Activated CD4-positive, CD25-positive, alpha-beta regulatory T cell treated with anti-CD3 and anti-CD28 coated beads, Interleukin-2, amount 50 U/mL, for 72 hours (primary cell): ENCODE measurements around the gene RAB34.

Experiments
- DNase-seq: peaks from one replicate; pipeline ENCODE4 v3.0.0; 2021

Gene RAB34

DNA sequence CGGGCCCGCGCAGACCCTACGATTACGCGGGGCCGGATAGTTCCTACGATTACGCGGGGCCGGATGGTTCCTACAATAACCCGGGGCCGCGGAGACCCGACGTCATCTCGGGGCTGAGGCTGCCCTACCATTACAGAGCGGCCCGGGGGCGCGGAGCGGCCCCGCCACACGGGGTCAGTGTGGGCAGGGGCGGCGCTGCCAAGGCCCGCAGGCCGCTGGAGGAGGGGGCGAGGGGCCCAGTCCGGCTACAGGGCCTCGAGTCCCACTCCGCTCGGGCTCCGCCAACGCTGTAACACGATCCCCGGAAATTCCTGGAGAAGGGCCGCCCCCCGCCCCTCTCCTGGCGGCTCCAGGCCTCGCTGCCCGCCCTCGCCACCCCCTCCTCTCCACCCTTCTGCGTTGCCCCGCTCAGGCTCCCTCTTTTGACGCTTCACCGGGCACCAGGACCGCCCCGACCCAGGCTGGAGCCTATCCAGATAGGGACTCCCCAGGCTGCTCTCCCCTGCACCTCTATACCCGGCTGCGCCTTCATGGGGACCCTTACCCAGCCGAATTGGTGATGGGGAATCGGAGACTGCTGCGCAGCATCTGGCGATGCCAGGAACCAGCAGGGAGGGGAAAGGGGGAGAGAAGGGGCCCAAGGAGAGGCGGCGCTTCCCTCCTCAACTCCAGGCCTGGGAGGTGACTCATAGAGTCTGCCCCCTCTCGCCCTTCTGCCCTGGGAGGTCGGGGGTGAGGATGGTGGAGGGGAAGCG is at the start of gene RAB34:
RAB34 (minus strand) TSS at position 291 of the 755 bp plus-strand sequence. CDS start 602 bp downstream, outside the sequence.
- DNase-seq: no peak

GRCh38 chr17:28765038-28765437 is 47.4 kb upstream of the RAB34 start:
- no peak for DNase-seq

DNA sequence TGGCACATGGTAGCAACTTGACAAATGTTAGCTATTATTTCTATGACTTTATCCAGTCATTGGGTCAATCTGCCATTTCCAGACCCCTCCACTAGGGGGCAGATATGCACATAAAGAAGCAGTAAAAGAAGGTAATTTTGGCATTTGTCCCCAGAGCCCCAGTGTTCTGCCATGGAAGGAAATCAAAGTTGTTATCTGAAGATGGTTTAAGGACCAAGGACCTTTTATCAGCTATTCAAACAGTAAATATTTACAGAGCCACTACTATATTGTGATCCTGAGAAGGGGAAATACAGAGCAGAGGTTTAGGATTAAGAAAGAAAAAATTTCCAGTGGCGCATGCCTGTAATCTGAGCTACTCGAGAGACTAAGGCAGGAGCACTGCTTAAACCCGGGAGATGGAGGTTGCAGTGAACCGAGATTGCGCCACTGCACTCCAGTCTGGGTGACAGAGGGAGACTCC is 46.2 kb upstream of the RAB34 start:
- DNase-seq: peak; percentile 69

DNA sequence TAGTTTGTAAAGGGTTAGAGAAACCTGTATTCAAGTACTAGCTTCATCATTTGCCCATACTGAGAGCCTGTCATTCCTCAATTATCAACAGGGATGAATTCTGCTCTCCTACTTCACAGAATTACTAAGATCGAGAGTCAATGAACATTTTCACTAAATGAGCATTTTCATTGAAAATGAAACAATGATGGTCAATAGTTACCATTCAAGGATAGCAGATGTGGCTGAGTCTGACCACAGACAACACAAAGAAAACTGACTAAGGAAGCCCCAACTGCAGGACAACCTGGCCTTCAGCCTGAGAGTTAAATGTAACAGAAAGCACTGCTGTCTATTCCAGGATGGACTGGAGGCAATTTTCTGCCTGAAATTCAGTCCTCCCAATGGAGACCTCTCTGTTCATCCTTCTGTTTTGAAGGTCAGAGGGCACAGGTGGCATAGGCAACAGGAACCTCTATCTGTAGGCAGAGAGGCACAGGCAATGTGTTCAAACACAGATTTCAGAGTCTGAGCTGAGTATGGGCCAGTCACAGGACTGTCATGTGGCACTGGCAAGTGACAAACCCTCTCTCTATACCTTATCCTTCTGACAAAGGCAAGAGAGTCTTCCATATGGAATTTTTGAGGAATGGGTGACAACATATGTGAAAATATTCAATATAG is 45.6 kb upstream of the RAB34 start:
- DNase-seq: no peak

DNA sequence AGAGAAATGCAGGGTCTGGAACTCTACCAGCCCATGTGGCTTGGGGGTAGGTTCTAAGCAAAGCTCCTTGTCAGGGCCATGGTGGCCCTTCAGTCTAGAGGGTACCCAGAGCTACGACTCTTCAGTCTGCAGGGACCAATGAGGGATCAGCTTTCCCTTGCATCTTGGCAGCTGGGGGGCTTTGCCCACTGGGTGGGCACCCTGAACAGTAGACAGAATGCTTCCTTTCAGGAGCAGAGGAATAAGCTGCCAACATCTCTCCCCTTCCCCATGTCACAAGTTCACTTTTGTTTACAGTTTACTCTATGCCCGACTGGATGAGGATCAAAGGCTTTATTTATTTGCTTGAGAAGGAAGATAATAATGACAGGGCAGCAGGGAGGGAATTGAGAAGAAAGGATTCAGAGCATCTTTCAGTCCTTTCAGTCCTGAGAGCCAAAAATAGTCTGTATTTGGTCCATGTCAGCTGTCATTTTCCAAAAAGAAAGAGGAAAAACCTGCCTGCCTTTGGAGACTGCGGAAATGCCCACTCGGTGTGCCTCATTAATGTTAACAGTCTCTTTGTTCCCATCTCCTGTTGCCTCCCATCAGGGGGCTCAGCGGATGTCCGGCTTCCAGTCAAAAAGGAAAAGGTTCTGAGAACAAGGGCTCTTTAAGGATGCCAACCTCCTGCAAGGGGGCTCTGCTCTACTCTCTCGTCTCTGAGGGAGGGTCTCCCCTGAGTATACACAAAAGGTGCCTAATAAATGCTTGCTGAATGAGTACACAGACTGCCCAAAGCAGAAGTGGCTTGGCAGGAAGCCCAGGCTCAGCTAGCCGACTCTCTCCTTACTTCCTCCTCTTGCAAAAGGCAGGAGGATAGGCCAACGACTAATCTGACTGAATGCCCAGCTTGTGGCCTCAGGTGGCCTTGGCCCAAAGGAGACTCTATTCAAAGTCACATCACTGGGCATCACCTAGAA is 43.2 kb upstream of the RAB34 start:
- DNase-seq: no peak

- no peak for DNase-seq
These were observed 41.7 kb upstream of the RAB34 start for GRCh38 chr17:28759256-28759865.

GRCh38 chr17:28758411-28759121 is 40.9 kb upstream of the RAB34 start:
- DNase-seq: no peak

DNA sequence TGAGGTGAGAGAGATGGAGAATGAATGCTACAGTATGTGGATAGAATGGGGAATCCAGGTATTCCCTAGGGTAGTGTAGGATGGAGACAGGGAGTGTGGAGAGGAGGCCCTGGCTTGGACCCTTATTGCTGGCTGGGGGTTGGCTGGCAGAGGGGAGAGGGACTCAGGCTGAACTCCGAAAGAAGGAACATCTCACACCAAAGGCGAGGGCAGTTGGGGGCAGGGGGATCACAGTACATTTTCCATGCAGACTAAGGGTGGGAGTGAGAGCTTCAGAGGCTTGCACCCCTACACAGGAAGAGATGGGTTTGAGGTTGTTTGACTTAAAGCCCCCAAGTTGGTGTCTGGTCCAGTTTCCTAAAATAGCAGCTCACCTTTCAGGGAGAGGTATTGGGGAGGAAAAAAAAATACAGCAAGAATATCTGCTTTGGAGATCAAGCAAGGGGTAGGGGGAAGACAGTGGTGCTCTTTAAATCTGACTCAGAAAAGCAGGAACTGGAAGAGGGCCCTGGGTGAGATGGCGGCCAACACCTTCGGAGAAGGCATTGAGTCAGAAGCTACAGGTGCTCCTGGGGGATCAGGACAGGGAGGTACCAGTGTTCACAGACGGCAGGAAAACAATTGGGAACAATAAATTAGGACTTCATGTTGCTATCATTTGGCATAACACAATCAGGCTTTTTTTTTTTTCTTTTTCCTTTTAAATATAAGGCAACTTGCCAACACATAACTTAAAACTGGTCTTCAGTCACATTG is 38.6 kb upstream of the RAB34 start:
- no peak for DNase-seq

- no peak for DNase-seq
These were observed 37.8 kb upstream of the RAB34 start for GRCh38 chr17:28755486-28755885.

DNA sequence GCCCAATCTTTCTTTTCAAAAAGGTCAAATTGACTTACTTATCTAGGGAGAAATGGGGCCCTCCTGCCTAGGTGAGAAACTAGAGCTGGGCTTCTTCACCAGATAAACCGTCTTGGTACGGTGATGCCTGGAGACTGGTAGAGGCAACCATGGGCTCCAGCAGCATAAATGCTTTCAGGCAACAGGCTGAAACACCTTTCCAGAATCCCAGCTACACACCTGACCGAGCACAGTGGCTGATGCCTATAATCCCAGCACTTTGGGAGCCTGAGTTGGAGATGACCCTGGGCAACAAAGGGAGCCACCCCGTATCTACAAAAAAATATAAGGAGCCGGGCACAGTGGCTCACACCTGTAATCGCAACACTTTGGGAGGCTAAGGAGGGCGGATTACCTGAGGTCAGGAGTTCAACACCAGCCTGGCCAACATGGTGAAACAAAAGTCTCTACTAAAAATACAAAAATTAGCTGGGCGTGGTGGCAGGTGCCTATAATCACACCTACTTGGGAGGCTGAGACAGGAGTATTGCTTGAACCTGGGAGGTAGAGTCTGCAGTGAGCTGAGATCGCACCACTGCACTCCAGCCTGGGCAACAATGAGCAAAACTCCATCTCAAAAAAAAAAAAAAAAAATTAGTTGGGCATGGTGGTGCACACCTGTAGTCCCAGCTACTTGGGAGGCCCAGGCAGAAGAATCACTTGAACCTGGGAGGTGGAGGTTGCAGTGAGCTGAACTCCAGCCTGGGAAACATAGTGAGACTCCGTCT is 34.1 kb upstream of the RAB34 start:
- DNase-seq: no peak

DNA sequence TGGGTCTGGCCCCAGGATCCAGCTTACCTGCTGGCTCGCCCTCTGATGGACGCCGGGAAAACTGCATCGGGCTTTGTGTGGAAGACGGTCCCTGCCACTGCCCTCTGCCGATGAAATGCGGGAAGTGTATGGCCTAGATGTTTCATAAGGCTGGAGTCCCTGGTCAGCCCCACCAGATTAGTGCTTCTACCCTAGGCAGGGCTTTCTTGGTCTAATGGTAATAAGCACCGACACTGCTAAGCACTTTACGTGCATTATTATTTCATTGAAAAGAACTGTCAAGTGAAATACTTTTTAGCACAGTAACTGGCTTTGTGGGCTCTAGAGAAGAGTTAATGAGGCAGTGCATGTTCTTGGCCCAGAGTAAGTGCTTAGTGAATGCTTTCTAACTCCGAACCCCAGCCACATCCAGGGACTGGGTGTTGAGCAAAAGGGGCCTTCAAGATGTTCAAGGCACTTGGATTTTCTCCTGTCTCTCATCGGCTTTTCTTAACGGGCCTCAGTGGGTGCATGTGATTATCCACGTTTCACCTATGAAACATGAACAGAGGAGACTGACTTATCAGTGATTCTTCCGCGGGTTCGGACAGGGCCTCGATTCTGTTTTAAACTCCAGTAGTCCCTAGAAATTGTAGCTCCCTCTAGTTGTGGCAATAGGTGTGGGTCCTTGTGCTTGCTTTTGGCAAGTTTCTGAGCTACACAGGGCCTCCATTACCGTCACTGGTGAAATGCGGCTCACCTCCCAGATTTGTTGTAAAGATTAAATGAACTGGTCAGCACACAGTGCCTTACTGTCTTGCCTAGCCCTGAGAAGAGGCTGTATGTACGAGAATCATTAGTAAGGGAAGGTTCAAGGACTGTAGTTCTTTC is 32.7 kb upstream of the RAB34 start:
- peak; percentile 86 for DNase-seq

GRCh38 chr17:28749516-28750177 is 32.0 kb upstream of the RAB34 start:
- DNase-seq: peak; percentile 25

DNA sequence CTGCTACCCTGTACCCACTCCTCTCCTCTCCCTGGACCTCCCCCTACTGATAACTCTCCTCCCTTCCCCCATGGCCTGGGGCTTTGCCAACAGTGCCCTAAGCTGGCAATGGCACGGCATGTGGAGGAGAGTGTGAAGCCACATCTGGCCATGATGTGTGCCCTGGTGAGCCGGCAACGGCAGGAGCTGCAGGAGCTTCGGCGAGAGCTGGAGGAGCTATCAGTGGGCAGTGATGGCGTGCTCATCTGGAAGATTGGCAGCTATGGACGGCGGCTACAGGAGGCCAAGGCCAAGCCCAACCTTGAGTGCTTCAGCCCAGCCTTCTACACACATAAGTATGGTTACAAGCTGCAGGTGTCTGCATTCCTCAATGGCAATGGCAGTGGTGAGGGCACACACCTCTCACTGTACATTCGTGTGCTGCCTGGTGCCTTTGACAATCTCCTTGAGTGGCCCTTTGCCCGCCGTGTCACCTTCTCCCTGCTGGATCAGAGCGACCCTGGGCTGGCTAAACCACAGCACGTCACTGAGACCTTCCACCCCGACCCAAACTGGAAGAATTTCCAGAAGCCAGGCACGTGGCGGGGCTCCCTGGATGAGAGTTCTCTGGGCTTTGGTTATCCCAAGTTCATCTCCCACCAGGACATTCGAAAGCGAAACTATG is 31.3 kb upstream of the RAB34 start:
- DNase-seq: peak; percentile 29

DNA sequence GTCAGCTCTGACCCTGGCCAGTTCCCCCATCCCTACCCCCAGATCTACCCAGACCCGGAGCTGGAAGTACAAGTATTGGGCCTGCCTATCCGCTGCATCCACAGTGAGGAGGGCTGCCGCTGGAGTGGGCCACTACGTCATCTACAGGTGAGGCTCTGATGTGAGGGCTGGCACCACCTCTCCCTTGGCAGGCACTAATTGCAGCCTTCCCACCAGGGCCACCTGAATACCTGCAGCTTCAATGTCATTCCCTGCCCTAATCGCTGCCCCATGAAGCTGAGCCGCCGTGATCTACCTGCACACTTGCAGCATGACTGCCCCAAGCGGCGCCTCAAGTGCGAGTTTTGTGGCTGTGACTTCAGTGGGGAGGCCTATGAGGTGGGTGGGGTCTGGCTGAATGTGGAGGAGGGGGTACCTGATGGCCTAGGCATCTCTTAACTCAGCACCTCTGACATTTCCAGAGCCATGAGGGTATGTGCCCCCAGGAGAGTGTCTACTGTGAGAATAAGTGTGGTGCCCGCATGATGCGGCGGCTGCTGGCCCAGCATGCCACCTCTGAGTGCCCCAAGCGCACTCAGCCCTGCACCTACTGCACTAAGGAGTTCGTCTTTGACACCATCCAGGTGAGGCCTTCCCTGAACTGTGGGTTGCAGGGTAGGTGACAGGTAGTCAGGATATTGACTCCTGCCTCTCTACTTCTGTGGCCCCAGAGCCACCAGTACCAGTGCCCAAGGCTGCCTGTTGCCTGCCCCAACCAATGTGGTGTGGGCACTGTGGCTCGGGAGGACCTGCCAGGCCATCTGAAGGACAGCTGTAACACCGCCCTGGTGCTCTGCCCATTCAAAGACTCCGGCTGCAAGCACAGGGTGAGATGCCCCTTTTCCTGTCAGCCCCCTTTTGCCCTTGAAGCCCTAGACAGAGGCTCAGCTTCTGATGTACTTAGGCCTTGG is 30.4 kb upstream of the RAB34 start:
- DNase-seq: peak; percentile 27

GRCh38 chr17:28747051-28747691 is 29.5 kb upstream of the RAB34 start:
- no peak for DNase-seq

GRCh38 chr17:28746611-28747050 is 29.0 kb upstream of the RAB34 start:
- DNase-seq: no peak
